ENCODE data around the gene EPHA3. TPM values are rescaled to one million over a fixed set of nuclear protein-coding genes. Genes with fewer than 3 reads are reported as not detected.

Gene EPHA3
- total RNA-seq, 2 donors from 2014 or later, result 1.7 to 2.4 TPM

DNA sequence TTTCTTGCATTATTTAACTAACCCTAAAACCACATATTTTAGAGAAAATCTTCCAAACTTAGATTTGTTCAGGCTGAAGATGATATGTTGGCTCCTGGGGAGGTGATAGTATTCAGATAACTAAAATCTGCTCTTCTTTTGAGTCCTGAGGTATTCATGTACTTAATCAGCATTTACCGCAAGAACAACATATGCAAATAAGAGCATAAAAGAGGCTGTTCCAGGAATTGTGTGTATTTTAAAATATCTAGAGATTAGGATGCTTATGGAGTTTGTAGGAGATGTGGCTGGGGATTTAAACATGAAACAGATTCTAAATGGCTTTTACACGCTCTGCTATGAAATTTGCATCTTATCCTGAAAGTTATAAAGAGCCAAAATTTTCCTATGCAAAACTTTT lies 298.2 kb downstream of the EPHA3 start:
- Histone ChIP-seq H3K4me1 (no peaks in the 10 kb centered on the region), H3K27ac (no peak overlapping the region), H3K9me3 (no peaks in the 10 kb centered on the region), H3K36me3 (no peaks in the 10 kb centered on the region), H3K9ac (ENCODE audit: low read depth in 2 of 2, low read length in 2 of 2) (no peak overlapping the region), H3K27me3 (no peaks in the 10 kb centered on the region), H3K4me3 (no peak overlapping the region)
- intact Hi-C loops (cut with DNase I), result no loop called here
- DNase-seq, result no peak
- TF ChIP-seq, protein P1, sequence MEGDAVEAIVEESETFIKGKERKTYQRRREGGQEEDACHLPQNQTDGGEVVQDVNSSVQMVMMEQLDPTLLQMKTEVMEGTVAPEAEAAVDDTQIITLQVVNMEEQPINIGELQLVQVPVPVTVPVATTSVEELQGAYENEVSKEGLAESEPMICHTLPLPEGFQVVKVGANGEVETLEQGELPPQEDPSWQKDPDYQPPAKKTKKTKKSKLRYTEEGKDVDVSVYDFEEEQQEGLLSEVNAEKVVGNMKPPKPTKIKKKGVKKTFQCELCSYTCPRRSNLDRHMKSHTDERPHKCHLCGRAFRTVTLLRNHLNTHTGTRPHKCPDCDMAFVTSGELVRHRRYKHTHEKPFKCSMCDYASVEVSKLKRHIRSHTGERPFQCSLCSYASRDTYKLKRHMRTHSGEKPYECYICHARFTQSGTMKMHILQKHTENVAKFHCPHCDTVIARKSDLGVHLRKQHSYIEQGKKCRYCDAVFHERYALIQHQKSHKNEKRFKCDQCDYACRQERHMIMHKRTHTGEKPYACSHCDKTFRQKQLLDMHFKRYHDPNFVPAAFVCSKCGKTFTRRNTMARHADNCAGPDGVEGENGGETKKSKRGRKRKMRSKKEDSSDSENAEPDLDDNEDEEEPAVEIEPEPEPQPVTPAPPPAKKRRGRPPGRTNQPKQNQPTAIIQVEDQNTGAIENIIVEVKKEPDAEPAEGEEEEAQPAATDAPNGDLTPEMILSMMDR (IDR thresholded peaks at IDR 0.05), result no peak

DNA sequence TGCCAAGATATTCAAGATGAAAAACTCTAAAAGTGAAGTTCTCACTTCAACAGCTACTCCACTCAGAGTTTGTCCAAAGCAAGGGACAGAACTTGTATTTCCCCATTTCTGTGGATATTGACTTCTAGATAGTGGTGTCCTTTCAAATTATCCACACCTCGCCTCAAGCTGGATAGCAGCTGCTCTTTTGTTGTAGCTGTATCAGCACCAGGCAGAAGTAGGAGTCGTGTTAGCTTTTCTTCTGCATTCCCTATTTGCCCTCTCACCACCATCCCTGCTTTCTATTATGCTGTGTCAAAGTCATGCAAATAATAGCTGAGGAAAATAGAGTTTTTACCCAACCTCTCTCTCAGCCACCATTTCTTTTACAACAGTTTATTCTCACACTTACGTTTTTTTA lies 303.8 kb downstream of the EPHA3 start:
- H3K9me3 ChIP-seq, result no peaks in the 10 kb centered on the region
- H3K27ac ChIP-seq, result no peak overlapping the region
- H3K27me3 ChIP-seq, result no peaks in the 10 kb centered on the region
- TF ChIP-seq, protein P1 (IDR thresholded peaks at IDR 0.05), result no peak
- DNase-seq, result no peak
- no peaks in the 10 kb centered on the region for H3K36me3 ChIP-seq
- H3K4me3 ChIP-seq, result no peak overlapping the region
- no peaks in the 10 kb centered on the region for H3K4me1 ChIP-seq
- intact Hi-C loops (cut with DNase I), result no loop called here
- no peak overlapping the region for H3K9ac ChIP-seq (ENCODE audit: low read depth in 2 of 2, low read length in 2 of 2)

DNA sequence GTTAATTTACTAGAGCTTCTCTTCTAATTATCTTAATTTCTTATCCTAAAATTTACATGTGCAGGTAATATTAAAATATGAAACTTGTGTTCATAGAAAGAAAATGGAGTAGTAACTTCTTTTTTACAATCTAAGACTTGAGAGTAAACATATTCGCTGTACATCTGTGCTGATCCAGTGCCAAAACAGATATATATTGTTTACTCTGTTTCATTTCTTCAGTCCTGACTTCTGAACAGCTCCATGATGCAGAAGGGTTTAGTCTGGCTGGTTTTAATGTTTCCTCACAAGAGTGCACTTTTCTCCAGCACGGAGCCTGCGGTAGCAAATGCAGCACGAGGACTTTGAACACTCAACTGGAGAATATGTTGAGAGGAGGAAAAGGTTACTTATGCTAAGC lies 306.8 kb downstream of the EPHA3 start:
- Histone ChIP-seq H3K27me3 (no peaks in the 10 kb centered on the region), H3K4me3 (no peak overlapping the region)
- intact Hi-C loops (cut with DNase I), result no loop called here

GRCh38 chr3:89419647-89420241 lies 312.3 kb downstream of the EPHA3 start:
- H3K4me1 ChIP-seq, result no peaks in the 10 kb centered on the region
- no peak overlapping the region for H3K27ac ChIP-seq
- no peaks in the 10 kb centered on the region for H3K9me3 ChIP-seq
- no peaks in the 10 kb centered on the region for H3K36me3 ChIP-seq
- TF ChIP-seq, protein P1 (IDR thresholded peaks at IDR 0.05), result no peak
- H3K9ac ChIP-seq (ENCODE audit: low read depth in 2 of 2, low read length in 2 of 2), result no peak overlapping the region
- intact Hi-C loops (cut with DNase I), result no loop called here
- H3K4me3 ChIP-seq, result no peak overlapping the region
- no peak for DNase-seq
- H3K27me3 ChIP-seq, result no peaks in the 10 kb centered on the region

More for the DNA sequence above, 306.8 kb downstream of the EPHA3 start:
- DNase-seq, result no peak
- H3K9me3 ChIP-seq, result no peaks in the 10 kb centered on the region
- TF ChIP-seq, protein P1 (IDR thresholded peaks at IDR 0.05), result no peak
- no peak overlapping the region for H3K9ac ChIP-seq (ENCODE audit: low read depth in 2 of 2, low read length in 2 of 2)
- no peaks in the 10 kb centered on the region for H3K36me3 ChIP-seq
- no peaks in the 10 kb centered on the region for H3K4me1 ChIP-seq
- no peak overlapping the region for H3K27ac ChIP-seq

DNA sequence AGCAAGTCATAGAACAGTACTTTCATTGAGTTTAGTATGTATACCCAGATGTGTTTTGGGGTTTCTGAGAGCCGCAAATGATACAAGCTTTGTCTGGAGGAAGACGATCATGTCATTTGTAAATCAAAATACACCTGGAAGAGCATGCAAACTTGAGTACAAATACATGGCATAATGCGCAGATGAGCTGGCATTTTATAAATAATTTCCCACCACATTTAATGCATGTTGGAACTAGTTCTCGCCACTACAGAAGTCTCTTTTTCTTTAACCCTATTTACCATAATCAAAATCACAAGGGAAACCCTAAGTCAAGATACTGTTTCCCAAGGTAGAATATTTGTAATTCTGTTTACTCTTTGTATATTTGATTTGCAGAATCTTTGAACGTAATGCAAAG lies 318.6 kb downstream of the EPHA3 start:
- Histone ChIP-seq H3K4me3 (no peak overlapping the region), H3K4me1 (no peaks in the 10 kb centered on the region), H3K27me3 (no peaks in the 10 kb centered on the region), H3K27ac (no peak overlapping the region), H3K36me3 (no peaks in the 10 kb centered on the region), H3K9ac (ENCODE audit: low read depth in 2 of 2, low read length in 2 of 2) (no peak overlapping the region), H3K9me3 (no peaks in the 10 kb centered on the region)
- no peak for DNase-seq
- intact Hi-C loops (cut with DNase I), result no loop called here
- TF ChIP-seq, protein P1 (IDR thresholded peaks at IDR 0.05), result no peak

All from colonic mucosa (tissue), 4 donors.